Activated naive CD4-positive, alpha-beta T cell treated with anti-CD3 and anti-CD28 coated beads, Interleukin-2, amount 50 U/mL, for 72 hours (primary cell): ENCODE measurements around the gene ZNF98. TPM values are rescaled to one million over a fixed set of nuclear protein-coding genes. Genes with fewer than 3 reads are reported as not detected.

Source experiments
- ATAC-seq, 2 donors: fragments of 150-1000 bp; cut with Tn5 transposase; 2 replicates each; pipeline ENCODE4 v1.10.0; 2021; ENCODE audit warnings: mild to moderate bottlenecking in 2 of 2, moderate library complexity in 2 of 2
- DNase-seq, 2 donors: peaks; one replicate each; pipeline ENCODE4 v3.0.0; 2021 to 2022; ENCODE audit warnings: low spot score in 2 of 2
- H3K27ac Mint-ChIP-seq, 2 donors: one replicate each; pipeline ENCODE4 v1.8.0; 2022; ENCODE audit warnings: mild to moderate bottlenecking in 2 of 2, mixed read lengths in 2 of 2
- H3K36me3 Mint-ChIP-seq, 2 donors: one replicate each; pipeline ENCODE4 v1.8.0; 2022; ENCODE audit warnings: mixed read lengths in 2 of 2
- H3K9me3 Mint-ChIP-seq, 2 donors: one replicate each; pipeline ENCODE4 v1.8.0; 2022; ENCODE audit warnings: mixed read lengths in 2 of 2
- total RNA-seq, 2 donors: library from RNA; stranded (reverse); gene quantifications; one replicate each; pipeline ENCODE4 v1.2.3, GENCODE V29; 2022

Gene ZNF98
- total RNA-seq = not detected

GRCh38 chr19:22422211-22422610, at the start of gene ZNF98:
Gene ZNF98 (minus strand): TSS chr19:22422346. CDS start chr19:22422224, 122 bp downstream.
- Mint-ChIP-seq H3K9me3 (peaks cover 18 to 20% of the 10 kb centered on the region in 2 donors), H3K27ac (no peak within 1 kb of the TSS), H3K36me3 (peaks cover 30 to 33% of the 10 kb centered on the region in 2 donors)
- no peak for DNase-seq
- no peak for ATAC-seq

DNA sequence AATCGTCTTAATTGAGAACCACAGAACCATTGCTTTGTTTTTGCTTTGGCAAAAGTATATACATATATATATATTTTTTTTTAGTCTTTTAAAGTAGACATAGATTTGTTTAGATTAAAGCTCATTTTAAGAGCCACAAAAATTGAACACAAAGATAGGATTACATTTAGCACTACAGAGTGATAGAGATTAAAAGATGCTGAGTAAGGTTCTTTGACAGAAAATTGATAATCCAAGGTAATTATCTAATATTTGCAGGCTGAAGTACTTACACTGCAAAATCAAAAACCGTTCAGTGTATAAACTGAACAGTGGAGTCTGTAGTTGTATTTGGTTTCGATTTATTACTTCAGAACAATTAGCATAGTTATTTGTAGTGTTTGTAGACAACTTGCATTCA, 24.5 kb upstream of the ZNF98 start:
- DNase-seq (no peak), ATAC-seq (no peak)
- Mint-ChIP-seq H3K27ac (no peak overlapping the region), H3K9me3 (peaks cover 22 to 25% of the 10 kb centered on the region in 2 donors), H3K36me3 (peaks cover 23 to 27% of the 10 kb centered on the region in 2 donors)

GRCh38 chr19:22438011-22438410, 15.9 kb upstream of the ZNF98 start:
- H3K27ac Mint-ChIP-seq = no peak overlapping the region
- ATAC-seq (no peak), DNase-seq (no peak)
- H3K36me3 Mint-ChIP-seq = peaks cover 7 to 16% of the 10 kb centered on the region in 2 donors
- peaks cover 8 to 9% of the 10 kb centered on the region in 2 donors for H3K9me3 Mint-ChIP-seq

GRCh38 chr19:22427960-22428913, 6.1 kb upstream of the ZNF98 start:
- H3K9me3 Mint-ChIP-seq = peaks cover 13 to 19% of the 10 kb centered on the region in 2 donors
- H3K36me3 Mint-ChIP-seq = peaks cover 18 to 24% of the 10 kb centered on the region in 2 donors
- no peak overlapping the region for H3K27ac Mint-ChIP-seq
- DNase-seq (no peak), ATAC-seq (no peak)

DNA sequence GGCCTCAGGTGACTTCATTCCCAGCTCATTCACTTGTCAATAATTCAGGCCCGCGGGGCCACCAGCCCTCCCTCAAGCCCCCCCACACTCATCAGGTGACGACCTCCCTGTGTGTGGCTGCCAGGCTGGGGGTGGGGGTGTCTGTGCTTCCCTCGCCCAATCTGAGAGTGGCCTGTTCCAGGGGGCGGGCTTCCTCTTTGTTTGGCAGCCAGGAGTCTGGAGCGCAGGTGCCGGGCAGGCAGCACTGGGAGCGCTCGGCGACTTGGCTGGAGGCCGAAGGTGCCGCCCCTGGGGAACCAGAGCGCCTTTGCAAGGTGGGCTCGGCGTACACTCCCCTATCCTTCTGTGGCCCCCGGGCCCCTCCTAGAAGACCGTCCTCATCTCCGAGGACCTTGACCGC, 5.4 kb upstream of the ZNF98 start:
- no peak for ATAC-seq
- Mint-ChIP-seq H3K9me3 (peaks cover 13 to 19% of the 10 kb centered on the region in 2 donors), H3K27ac (no peak overlapping the region), H3K36me3 (peaks cover 18 to 24% of the 10 kb centered on the region in 2 donors)
- no peak for DNase-seq

DNA sequence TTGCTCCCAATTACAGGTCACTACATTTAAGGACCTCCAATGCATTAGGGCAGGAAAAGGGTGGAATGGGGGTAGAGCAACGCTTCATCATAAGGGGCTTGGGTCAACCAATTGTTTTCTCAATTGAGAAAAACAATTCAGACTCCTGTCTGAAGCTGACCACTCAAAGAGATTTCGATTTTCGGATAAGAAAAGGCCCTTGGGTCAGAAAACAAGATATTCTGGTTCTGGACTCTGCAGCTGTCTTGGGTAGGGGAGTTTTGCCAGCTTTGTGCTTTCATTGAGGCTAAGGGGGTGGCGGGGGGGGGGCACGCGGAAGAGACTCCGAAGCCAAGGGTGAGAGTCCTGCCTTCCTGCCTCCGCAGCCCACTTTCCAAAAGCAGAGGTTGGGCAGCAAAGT, 4.8 kb upstream of the ZNF98 start:
- no peak for ATAC-seq
- DNase-seq = no peak
- Mint-ChIP-seq H3K9me3 (peaks cover 13 to 19% of the 10 kb centered on the region in 2 donors), H3K27ac (no peak overlapping the region), H3K36me3 (peaks cover 25 to 29% of the 10 kb centered on the region in 2 donors)

- H3K9me3 Mint-ChIP-seq = peaks cover 19 to 22% of the 10 kb centered on the region in 2 donors
- peaks cover 30 to 34% of the 10 kb centered on the region in 2 donors for H3K36me3 Mint-ChIP-seq
Observed at GRCh38 chr19:22421797-22422196, 349 bp downstream of the ZNF98 start.

GRCh38 chr19:22354665-22355064, 67.5 kb downstream of the ZNF98 start:
- Mint-ChIP-seq H3K9me3 (peaks cover 11 to 25% of the 10 kb centered on the region in 2 donors), H3K36me3 (peaks cover 5 to 10% of the 10 kb centered on the region in 2 donors), H3K27ac (no peak overlapping the region)
- DNase-seq (no peak), ATAC-seq (no peak)

More at GRCh38 chr19:22421797-22422196, 349 bp downstream of the ZNF98 start:
- DNase-seq (no peak), ATAC-seq (no peak)
- no peak overlapping the region for H3K27ac Mint-ChIP-seq

Other genes with a start within 250 kb of the ZNF98 start
- not detected for gene ZNF676, start 225.4 kb downstream of the ZNF98 start, total RNA-seq
- not detected for gene ZNF729, start 135.9 kb downstream of the ZNF98 start, total RNA-seq
- gene ZNF492, start 212.0 kb upstream of the ZNF98 start, total RNA-seq = 1 to 10 TPM in 1 of 2 donors, under 1 TPM in 1; 0.98 to 1.4 TPM